AG04450 (cell line): ENCODE measurements around the gene SNRPE. TPM values are rescaled to one million over a fixed set of nuclear protein-coding genes. Genes with fewer than 3 reads are reported as not detected.
"Not testable (repeated sequence)": the region's sequence is repeated elsewhere in the genome, so short reads cannot be mapped to it uniquely, and the experiment has no call there.

ENCODE experiments used
- CTCF ChIA-PET: fragments of 300-600, 350-600 bp; formaldehyde crosslinking; extraction: SDS; loops from one replicate; lab custom pipeline; 2022; ENCODE audit warnings: antibody characterized with exemption, inconsistent platforms; lab: Charles Lee
- POLR2A ChIA-PET: fragments of 350-600 bp; formaldehyde crosslinking; extraction: SDS; loops from one replicate; lab custom pipeline; 2021; ENCODE audit warnings: antibody characterized with exemption, inconsistent platforms; lab: Yijun Ruan, JAX
- DNase-seq: peaks from one replicate; pipeline ENCODE4 v3.0.0-alpha.2; 2011; ENCODE audit warnings: low read depth, low spot score
- H3K27ac ChIP-seq: one replicate; pipeline ENCODE4 v1.5.1; 2012; ENCODE audit warnings: low read depth, low read length, control low read depth
- H3K27me3 ChIP-seq: one replicate; pipeline ENCODE4 v1.6.0; 2012; ENCODE audit warnings: low read length; ENCODE audit not compliant: control insufficient read depth, insufficient read depth
- H3K4me3 ChIP-seq: 2 replicates; pipeline ENCODE4 v1.5.1; 2011; ENCODE audit warnings: mild to moderate bottlenecking, low read depth, low read length, control low read depth
- H3K9me3 ChIP-seq: 2 replicates; pipeline ENCODE4 v1.5.1; 2012; ENCODE audit warnings: low read length; ENCODE audit not compliant: control insufficient read depth, insufficient read depth
- CTCF ChIP-seq: IDR thresholded peaks from 2 replicates; pipeline ENCODE4 v1.5.1; 2011; ENCODE audit warnings: low read depth, low read length, control low read depth, inconsistent platforms
- polyA plus RNA-seq: library from polyadenylated mRNA; depleted of rRNA; stranded (reverse); fragments of >200 nt; gene quantifications from 2 replicates; pipeline ENCODE4 v1.2.3, GENCODE V29; 2011

The SNRPE gene
- polyA plus RNA-seq, 1 experiment = 278 TPM

GRCh38 chr1:203826175-203826574, 35.2 kb upstream of the SNRPE start:
- CTCF ChIA-PET = no interaction called here

DNA sequence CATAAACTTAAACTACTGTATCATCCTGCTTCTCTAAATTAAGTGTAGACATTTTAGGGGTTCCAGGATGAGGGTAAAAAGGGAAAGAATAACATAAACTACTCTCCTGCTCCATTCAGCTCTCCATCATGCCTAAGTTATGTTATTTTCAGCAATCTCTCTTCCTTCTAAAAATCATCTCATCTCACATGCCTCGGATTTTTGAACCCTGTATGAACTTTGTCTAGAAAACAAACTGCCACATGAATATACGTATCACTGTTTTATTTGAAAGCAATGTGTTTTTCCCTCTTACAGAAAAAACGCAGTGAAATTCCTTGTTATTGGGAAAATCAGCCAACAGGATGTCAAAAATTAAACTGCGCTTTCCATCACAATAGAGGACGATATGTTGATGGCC, 33.4 kb upstream of the SNRPE start:
- no peak for DNase-seq
- no peaks in the 10 kb centered on the region for H3K27me3 ChIP-seq
- no peaks in the 10 kb centered on the region for H3K9me3 ChIP-seq
- H3K27ac ChIP-seq = no peak overlapping the region
- ChIA-PET CTCF (interaction anchor here (0.6 to 1.2 kb wide), 2 partner anchors 9 kb away, joined by 3 to 5 read pairs; no protein-coding TSS in a partner anchor), POLR2A (no interaction called here)
- H3K4me3 ChIP-seq = no peak overlapping the region
- no peak for TF ChIP-seq CTCF

More at GRCh38 chr1:203826175-203826574, 35.2 kb upstream of the SNRPE start:
- Histone ChIP-seq H3K4me3 (no peak overlapping the region), H3K27ac (no peak overlapping the region), H3K27me3 (no peaks in the 10 kb centered on the region), H3K9me3 (no peaks in the 10 kb centered on the region)
- POLR2A ChIA-PET = interaction anchor here (0.6 kb wide), 1 partner anchor 11 kb away, joined by 7 read pairs; no protein-coding TSS in a partner anchor
- TF ChIP-seq CTCF = no peak
- DNase-seq = no peak

- ChIA-PET CTCF (no interaction called here), POLR2A (no interaction called here)
- Histone ChIP-seq H3K27ac (no peak overlapping the region), H3K27me3 (no peaks in the 10 kb centered on the region), H3K4me3 (no peak overlapping the region), H3K9me3 (no peaks in the 10 kb centered on the region)
- TF ChIP-seq CTCF = no peak
- DNase-seq = no peak
Observed at GRCh38 chr1:203828503-203828902, 32.9 kb upstream of the SNRPE start.

DNA sequence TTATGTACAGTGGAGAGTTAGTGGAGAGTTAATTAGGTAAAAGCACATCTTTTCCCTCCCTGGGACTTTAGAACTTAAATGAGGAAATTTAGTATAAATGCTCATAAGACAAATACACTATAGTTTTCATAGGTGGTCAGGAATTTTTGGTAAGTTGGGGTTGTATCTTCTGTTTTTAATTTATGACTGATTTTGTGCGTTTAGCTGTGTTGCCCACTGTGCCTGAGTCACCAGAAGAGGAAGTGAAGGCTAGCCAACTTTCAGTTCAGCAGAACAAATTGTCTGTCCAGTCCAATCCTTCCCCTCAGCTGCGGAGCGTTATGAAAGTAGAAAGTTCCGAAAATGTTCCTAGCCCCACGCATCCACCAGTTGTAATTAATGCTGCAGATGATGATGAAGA, 32.2 kb upstream of the SNRPE start:
- CTCF ChIA-PET = not testable (repeated sequence)

DNA sequence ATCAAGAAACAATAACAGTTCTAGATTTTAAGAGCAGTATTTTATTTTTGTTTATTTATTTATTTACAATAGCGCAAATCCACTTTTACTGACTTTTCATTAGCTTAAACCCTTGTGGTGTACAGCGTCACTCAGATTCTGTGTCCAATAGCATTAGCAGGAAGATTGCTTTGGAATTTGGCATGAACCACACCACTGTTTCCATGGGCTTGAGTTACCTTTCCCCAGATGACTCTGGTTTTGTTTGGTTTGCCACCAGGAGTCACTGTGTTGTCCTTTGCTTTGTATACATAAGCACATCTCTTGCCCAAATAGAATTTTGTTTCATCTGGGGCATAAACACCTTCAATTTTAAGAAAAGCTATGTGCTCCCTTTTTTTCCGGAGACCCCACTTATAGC, 25.9 kb upstream of the SNRPE start:
- Histone ChIP-seq H3K4me3 (no peak overlapping the region), H3K27ac (no peak overlapping the region), H3K9me3 (no peaks in the 10 kb centered on the region), H3K27me3 (no peaks in the 10 kb centered on the region)
- no peak for DNase-seq
- POLR2A ChIA-PET = interaction anchor here (0.6 to 0.7 kb wide), 2 partner anchors 84 to 96 kb away, joined by 3 read pairs; no protein-coding TSS in a partner anchor
- CTCF ChIA-PET = interaction anchor here (1.1 to 2.0 kb wide), 2 partner anchors 36 to 293 kb away, joined by 3 to 10 read pairs; no protein-coding TSS in a partner anchor
- no peak for TF ChIP-seq CTCF

More for the DNA sequence above, 32.2 kb upstream of the SNRPE start:
- DNase-seq, H3K27me3 ChIP-seq, H3K4me3 ChIP-seq, POLR2A ChIA-PET, H3K27ac ChIP-seq, H3K9me3 ChIP-seq: not testable (repeated sequence)
